NCI-H82 (cell line): ENCODE results near the gene WAC.
"Not testable (repeated sequence)": the region's sequence is repeated elsewhere in the genome, so short reads cannot be mapped to it uniquely, and the experiment has no call there.

Experiments
- DNase-seq: peaks from one replicate; lab custom pipeline; 2025; lab: John Stamatoyannopoulos, UW

The WAC gene

GRCh38 chr10:28532337-28533185 lies at the start of gene WAC:
TSS of gene WAC (plus strand) at chr10:28533118. CDS start at chr10:28533580, 462 bp downstream.
- peak; percentile 91 for DNase-seq

GRCh38 chr10:28489206-28489605 lies 43.7 kb upstream of the WAC start:
- no peak for DNase-seq

- not testable (repeated sequence) for DNase-seq
Measured at GRCh38 chr10:28490256-28490865, 42.6 kb upstream of the WAC start.

- DNase-seq, result no peak
Measured at GRCh38 chr10:28492116-28492920, 40.6 kb upstream of the WAC start.

GRCh38 chr10:28494420-28494819 lies 38.5 kb upstream of the WAC start:
- no peak for DNase-seq

- peak; percentile 25 for DNase-seq
Measured at GRCh38 chr10:28495084-28495483, 37.8 kb upstream of the WAC start.

- DNase-seq, result no peak
Measured at GRCh38 chr10:28496017-28496416, 36.9 kb upstream of the WAC start.

GRCh38 chr10:28496481-28496961 lies 36.4 kb upstream of the WAC start:
- no peak for DNase-seq

- no peak for DNase-seq
Measured at GRCh38 chr10:28497313-28498126, 35.4 kb upstream of the WAC start.

- not testable (repeated sequence) for DNase-seq
Measured at GRCh38 chr10:28500203-28500602, 32.7 kb upstream of the WAC start.

GRCh38 chr10:28503114-28503513 lies 29.8 kb upstream of the WAC start:
- DNase-seq, result no peak

GRCh38 chr10:28505359-28505959 lies 27.5 kb upstream of the WAC start:
- no peak for DNase-seq

- DNase-seq, result no peak
Measured at GRCh38 chr10:28508304-28508925, 24.5 kb upstream of the WAC start.

- DNase-seq, result no peak
Measured at GRCh38 chr10:28509286-28509685, 23.6 kb upstream of the WAC start.

- no peak for DNase-seq
Measured at GRCh38 chr10:28514648-28515047, 18.3 kb upstream of the WAC start.

- DNase-seq, result no peak
Measured at GRCh38 chr10:28520346-28520745, 12.6 kb upstream of the WAC start.

- not testable (repeated sequence) for DNase-seq
Measured at GRCh38 chr10:28520828-28521227, 12.1 kb upstream of the WAC start.

- DNase-seq, result not testable (repeated sequence)
Measured at GRCh38 chr10:28521961-28522360, 11.0 kb upstream of the WAC start.

GRCh38 chr10:28523725-28524252 lies 9.1 kb upstream of the WAC start:
- no peak for DNase-seq

- peak; percentile 10 for DNase-seq
Measured at GRCh38 chr10:28530751-28531150, 2.2 kb upstream of the WAC start.
